Stimulated activated CD8-positive, alpha-beta memory T cell treated with anti-CD3 and anti-CD28 coated beads, Interleukin-7, amount 100 ng/mL, for 1 hour (primary cell): ENCODE measurements around the gene DAPK2.

ENCODE experiments used
- DNase-seq, 2 donors: peaks; one replicate each; pipeline ENCODE4 v3.0.0-alpha.2; 2020; ENCODE audit warnings: low read depth in 2 of 2

The DAPK2 gene

DNA sequence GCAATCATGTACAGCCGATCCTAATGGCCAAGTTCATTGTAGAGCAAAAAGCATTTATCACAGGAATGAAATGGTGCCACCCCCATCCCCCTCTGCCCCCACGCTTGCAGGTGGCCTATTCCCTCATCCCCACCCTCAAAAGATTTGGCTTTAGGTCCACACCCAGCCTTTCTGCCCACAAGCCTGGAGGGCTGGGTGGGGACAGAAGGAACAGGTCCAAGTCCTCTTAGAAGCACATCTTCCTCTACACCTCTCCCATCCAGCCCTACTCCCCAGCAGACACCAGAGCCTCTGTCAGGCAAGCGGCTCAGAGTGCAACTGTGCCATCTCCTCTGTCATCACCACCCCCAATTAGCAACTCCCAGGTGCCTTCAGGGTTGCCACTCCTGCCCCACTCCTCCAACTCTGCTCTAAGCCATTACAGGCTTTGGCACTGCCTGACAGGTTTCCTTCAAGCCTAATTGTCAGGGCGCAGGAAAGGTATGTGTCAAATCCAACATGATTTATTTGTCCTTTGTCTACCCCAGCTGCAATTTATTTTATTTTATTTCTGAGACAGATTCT is 49.4 kb downstream of the DAPK2 start:
- no peak for DNase-seq

DNA sequence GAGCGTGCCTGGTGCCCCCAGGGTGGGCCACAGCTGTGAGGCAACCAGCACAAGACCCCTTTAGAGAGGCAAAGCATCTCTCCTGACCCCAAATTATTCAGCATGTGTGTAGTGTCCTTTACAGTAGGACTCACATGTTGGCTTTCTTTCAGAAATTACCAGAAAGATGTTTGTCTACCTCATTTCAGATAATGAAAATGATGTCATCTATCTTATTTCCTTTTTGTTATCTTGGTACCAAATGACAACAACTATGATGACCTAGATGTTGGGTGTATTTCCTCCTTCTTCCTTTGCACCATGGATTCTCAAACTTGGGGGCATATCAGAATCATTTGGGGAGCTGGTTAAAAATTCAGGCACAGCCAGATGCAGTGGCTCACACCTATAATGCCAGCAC is 50.5 kb downstream of the DAPK2 start:
- DNase-seq, result no peak

DNA sequence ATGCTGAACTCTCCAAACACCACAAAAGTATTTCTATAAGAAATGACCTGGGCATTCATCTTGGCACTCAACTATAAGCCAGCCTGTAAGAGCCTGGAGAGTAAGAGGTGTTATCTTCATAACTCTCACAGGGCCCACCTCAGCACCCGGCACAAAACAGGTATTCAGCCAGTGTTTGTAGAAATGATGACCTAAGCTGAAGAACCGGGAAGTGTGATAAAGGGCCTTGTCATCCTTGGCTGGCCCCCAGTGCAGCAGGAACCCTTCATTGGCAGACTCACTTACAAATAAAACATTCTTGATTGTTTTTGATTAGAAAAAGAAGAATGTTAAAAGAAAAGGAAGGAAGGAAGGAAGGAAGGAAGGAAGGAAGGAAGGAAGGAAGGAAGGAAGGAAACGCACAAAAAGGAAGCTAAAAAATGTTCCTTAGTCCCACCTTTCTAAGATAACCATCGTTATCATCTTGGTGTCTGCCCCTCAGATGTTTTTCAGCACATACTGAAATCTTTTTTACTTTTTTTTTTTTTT is 52.1 kb downstream of the DAPK2 start:
- no peak for DNase-seq

DNA sequence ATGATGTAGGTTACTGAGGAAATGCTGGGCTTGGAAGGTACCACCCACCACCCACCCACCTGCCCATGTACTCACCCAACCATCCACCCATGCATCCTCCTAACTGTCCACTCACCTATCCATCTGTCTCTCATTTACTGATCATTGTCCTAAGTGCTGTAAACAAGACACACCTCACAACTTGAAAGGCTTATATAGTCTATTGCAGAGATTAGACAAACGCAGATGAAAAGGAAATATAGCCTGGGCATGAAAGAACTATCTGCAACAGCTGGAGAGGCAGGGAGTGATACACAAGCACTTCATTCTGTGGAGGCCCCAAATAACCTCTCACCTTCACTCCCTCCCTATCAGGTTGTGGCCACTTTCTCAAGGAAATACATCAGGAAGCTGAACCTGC is 54.0 kb downstream of the DAPK2 start:
- no peak for DNase-seq

DNA sequence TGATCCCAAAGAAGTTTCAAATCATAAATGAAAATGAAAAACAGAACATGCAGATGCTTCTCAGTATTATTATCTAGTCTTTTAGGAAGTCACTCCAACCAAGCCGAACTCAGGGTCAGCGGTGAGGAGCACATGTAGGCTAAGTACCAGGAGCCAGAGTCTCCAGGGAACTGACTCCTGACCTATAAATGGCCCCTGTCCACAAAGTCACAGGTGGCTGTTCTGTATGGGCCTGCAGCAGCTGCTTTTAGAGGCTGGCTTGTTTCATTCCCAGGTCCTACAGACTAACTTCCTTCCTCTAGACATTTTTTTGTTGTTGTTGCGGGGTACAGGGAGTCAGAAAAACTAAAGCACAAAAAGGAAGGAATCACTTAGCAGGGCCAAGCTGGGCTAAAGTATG is 54.6 kb downstream of the DAPK2 start:
- DNase-seq, result no peak

DNA sequence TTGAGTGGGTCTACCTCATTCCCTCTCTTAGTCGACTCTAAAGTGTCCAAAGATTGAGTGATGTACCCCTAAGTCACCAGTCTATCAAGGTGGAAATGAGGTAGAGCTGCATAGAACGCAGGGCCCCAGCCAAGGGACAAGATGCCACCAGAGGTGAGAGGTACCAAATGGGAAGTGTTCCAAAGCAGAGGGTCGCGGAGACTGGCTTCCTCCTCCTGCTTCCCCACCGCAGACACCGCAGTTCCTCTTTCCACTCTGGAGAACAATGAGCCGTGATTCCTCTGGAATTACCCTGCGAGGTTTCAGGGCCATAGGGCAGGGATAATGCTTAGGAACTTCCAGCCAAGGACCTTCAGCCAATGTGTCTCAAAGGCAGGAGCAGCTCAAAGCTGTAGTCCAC is 55.8 kb downstream of the DAPK2 start:
- DNase-seq, result no peak

DNA sequence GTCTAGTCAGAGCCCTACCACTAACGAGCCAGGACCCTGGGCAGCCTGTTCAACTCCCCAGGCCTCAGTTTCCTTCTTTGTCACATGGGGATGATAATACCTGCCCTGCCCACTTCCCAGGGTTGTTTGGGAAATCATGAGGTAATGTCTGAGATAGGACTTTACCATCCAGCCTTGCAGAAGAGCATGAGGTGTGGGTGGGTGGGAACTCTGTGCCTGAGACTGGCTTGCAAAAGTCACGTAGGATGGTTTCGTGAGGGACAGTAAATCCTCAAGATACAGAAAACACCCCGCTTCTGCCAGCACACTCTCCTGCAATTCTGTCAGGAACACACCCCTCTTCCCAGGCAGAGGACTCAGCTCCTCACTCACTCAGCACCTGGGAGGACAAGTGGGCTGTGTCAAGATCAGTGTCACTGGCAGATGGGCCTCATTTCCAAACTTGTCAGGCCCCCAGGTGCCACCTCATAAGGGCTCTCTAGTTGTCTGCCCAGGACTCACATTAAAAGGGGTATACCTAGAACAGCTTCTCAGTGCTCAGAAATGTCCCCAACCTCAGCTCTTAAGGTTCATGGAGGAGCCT is 58.4 kb downstream of the DAPK2 start:
- no peak for DNase-seq

DNA sequence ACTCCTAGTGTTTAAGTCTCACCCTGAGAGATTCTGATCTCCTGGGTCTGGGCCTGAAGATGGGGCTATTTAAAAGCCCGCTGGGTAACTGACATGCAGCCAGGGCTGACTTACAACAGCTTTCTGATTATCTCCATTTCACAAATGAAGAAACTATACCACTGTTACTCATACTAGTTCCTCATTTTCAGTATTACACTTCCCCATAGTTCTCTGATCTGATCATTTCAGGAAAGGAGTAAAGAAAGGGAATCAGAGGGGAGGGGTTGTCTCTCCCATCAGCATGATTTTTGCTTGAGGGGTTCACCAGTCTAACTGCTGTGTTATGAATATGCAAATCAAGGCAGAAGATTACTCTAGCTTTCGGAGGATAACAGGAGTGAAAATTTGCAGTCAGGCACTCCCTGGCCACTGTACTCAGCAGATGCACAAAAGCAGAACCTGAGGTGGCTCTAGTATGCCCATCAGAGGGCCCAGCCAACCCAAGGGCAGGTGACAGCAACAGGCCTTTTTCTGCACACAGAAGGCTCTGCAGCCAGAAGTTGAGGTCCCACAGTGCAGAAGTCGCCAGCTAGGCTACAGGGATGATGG is 59.4 kb downstream of the DAPK2 start:
- DNase-seq, result no peak

DNA sequence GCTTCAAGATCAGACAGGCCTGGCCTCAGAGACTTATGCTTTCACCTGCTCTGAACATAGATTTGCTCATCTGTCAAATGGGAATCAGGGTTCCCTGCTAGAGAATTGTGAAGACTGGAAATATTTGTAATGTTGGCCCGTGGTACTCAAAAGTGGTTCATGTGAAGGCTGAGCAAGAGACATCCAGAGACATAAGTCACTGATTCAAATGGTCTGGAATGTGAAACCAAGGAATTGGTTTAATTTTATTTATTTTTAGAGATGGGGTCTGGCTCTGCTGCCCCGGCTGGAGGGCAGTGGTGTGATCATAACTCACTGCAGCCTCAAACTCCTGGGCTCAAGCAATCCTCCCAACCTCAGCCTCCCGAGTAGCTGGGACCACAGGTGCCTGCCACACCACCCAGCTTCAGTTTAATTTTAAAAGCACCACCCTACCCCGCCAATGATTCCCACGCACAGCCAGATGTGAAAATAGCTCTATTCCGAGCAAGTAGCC is 60.1 kb downstream of the DAPK2 start:
- no peak for DNase-seq

DNA sequence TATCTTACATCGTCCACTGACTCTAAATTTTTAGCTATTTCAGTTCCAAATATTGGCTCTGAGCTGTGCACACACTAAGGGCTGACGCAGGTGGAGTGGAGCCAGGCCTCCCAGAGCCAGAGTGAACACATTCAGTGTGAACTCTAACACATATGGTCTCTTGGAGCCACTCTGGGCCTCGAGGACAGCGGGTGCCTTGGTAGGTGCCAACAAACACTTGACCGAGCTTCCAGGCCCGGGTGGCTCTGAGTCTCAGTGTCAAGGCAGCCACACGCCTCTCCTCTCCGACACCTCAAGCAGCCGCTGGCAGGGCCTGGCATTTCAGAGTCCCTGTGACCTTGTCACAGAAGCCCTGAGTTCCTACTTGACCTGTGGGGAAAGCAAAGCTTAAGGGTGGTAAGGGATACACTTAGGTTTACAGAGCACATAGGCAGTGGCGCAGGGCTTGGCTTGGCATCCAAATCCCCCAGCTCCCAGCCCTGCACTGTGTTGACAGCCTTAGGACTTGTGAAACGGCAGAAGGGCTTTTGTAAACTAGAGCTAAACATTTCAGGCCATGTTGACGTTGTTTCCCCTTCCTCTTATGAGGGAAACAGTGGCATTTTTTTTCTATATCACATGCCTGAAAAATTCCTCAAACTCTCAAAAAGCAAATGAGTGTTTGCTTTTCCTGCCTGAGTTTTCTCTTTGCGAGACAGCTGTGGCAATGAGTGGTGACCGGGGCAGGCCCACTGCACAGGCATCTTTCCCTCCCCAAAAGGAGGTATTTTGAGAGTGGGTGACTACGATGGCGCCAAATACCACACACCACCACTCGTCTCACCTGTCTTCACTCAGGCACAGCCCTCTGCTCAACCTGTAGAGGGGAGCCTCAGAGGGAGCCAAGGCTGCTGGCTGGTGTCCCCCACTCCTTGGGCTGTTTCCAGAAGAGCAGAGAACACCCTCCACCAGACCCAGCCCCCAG is 60.8 kb downstream of the DAPK2 start:
- no peak for DNase-seq

DNA sequence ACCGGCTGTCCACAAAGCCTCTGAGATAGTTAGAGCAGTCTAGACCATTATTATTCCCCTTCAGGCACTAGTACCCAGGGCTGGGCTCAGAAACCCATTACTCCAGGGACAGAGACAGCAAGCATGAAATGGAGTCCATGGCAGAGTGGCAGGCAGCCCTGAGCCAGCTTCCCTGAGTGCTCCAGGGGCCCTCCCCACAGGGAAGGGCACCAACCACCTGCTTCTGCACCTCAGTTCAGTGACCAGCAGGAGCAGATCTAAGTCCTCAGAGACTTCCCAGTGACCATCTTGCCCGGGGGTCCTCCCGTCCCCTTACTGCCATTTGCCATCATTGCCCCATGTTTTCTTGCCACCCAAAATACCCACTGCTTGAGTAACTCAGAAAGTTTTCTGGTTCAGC is 62.0 kb downstream of the DAPK2 start:
- no peak for DNase-seq

DNA sequence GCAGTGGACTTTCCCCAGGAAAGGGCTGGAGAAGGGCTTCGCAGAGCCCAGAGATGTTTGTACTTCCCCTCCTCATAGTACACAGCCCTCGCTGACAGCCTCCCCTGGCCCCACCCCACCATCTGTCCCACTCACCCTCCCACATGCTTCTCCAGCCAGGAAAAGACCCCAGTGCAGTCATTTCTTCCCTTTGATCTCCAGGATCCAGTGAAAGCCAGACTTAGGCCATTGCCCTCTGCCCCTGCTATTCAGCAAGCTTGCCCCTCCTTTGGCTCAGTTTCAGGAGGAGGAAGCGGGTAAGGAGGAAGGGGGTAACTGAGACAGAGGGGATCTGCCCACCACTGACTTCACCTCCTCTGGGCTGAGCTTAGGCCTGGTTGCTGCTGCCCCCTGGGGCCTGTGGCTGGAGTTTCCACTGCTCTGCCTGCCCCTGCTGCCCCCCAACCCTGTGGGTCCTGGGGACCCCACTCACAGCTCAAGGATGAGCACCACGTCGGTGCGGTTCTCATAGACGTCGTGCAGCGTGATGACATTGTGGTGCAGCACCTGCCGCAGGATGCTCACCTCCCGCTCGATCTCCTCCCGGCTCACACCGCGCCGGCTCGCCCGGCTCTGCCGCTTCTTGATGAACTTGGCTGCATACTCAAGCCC is 63.1 kb downstream of the DAPK2 start:
- DNase-seq, result no peak

DNA sequence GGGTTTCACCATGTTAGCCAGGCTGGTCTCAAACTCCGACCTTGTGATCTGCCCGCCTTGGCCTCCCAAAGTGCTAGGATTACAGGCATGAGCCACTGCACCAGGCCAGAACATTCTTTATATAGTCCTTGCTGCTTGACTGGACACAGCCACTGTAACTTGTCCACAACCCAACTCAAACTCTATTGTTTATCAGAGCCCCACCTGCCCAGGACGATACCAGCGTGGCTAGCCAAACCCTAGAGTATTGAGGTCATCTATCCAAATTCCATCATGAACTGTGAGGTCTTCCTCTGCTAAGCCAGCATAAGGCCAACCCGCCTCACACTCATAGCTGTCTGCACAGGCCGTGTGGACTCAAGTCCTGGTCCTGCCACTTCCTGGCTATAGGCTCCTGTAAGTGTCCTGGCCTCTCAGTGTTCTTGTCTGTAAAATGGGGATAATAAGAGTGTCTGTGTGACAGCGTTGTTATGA is 63.9 kb downstream of the DAPK2 start:
- no peak for DNase-seq

DNA sequence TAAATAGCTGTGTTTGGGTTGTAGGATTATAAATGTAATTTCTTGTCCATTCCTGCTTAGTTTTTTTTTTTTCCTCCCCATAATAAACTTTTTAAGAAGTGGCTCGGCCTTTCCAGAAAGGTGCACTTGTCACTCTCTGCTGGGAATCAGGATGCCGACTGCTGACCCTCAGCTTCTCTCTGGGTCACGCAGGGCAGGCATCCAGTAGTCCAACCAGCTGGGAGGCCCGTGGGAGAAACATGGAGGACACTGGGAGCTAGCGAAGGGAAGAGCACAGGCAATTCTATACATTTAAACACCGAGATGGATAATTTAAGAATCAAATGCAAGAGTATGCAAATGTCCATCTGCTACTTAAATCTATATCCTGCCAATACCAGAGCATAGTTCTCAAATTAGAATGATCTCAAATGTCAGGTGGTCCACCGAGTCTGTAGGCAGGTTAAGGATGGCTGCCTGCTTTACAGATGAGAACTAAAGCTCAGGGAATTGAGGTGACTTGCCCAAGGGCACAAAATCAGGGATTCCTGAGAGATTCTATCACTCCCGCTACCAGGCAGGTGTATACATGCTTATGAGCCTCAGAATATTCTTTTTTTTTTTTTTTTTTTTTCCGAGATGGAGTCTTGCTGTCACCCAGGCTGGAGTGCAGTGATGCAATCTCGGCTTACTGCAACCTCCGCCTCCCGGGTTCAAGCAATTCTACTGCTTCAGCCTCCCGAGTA is 64.5 kb downstream of the DAPK2 start:
- no peak for DNase-seq

DNA sequence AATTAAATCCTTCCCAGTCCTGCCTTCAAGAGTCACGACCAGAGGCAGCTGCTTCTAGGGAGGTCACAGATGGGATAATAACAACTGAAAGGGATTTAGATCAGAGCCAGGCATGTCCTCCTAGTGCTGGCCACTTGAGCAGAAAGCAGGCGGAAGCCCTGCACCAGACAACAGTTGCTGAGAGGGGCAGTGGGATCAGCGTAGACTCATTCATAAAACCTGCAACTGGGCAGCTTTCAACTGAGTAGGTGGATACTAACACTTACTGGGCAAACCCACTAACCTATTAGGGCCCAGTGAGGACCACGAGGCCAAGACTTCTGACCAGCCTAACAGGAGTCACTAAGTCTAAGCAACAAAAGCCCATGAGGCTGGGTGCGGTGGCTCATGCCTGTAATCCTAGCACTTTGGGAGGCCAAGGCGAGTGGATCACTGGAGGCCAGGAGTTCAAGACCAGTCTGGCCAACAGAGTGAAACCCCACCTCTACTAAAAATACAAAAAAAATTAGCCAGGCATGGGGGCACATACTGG is 67.0 kb downstream of the DAPK2 start:
- DNase-seq, result no peak

DNA sequence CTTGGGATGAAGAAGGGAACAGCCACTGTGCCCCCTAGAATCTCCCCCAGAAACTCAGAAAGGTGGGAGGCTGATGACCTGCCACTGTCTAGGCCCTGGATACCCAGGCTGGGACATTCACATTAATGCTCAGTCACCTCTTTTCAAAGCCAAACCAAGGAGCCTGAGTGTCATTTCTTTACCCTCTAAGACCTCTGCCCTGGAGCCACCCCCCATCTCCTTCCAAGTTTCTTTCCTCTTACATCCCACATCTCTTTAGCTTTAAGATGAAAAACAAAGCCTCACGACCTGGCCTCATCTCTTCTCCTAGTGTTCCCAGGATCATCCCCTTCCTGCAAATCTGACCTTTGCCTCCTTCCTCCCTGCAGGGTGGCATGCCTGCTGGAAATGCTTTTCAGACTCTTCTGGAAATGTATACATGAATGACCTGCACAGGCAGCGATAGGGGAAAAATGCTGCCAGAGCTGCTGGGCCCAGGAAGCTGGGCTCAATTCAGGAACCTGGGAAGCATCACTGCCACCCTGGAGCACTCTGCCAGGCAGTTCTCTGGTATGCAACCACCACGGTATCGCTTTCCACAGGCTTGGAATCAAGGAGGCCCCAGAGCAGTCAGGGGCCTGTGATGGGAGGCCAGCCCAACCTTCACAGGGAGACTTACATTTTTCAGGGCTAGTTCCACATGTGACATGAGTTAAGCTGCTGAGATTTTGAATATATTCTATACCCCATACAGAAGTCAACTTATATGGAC is 67.6 kb downstream of the DAPK2 start:
- no peak for DNase-seq

DNA sequence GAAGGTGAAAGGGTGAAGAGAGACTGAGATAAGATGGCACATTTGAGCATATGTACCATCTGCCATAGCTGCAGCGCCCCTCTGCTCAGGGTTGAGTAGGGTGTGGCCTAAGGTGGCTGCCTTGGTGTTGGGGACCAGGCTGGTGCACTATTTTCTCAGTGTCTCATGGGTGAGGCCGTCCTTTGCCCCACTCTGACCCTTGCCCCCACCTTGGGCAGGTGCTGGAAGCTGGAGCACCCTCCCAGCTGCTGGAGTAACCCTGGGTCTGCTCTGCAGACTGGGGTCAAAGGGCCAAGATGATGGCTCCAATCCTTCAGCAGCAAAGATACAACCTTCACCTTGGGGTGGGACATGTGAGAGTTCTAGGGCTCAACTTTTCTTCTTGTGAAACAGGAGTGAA is 69.2 kb downstream of the DAPK2 start:
- DNase-seq, result no peak

DNA sequence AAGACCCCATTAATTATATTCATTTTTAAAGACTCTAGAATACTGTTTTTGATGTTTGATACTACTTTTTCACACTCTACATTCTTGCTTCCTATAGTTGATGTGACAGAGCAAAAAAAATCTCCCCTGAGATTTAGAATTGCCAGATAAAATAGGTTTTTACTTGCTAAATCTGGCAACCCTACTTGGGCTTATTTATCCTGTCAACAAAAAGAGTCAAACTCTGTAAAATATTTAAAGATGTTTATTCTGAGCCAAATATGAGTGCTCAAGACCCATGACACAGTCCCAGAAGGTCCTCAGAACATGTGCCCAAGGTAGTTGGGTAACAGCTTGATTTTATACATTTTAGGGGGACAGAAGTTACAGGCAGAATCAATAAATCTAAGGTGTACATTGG is 72.3 kb downstream of the DAPK2 start:
- DNase-seq, result no peak

DNA sequence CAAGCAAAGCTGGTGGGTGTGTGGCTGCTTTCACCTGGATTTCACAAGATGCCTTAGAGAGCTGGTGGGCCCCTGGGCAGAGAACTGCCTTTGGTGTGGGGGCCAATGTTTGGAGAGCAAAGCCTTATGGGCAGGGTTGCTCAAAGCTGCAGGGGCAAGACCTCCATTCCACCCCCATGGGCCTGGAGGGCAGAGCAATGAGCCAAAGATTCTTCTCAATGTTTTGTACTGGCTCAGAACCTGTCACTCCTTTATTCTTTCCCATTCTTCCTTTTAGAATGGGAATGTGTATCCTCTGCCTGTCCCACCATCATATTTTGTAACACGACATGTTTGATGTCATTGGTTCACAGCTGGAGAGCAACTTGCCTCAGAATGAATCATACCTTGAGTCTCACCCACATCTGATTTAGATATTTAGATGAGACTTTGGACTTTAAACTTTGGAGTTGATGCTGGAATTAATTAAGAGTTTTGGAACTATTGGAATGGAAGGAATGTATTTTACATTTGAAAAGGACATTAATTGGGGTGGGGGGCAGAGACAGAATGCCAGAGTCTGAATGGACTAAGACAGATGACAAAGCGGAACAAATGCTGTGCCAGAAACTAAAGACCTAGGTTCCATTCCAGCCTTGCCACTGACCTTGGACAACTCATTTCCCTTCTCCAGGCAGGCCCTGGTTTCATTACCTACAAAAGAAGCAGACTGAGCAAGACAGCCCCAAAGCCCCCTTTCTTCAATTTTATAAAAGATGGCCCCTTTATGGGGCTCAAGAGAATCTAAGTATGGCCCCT is 72.9 kb downstream of the DAPK2 start:
- no peak for DNase-seq
